Measurements from ENCODE around the gene PRKD3. TPM values are rescaled to one million over a fixed set of nuclear protein-coding genes. Genes with fewer than 3 reads are reported as not detected.

Gene PRKD3
- total RNA-seq, 1 experiment from 2014 or later = 82.1 TPM

- TF ChIP-seq, protein P1, sequence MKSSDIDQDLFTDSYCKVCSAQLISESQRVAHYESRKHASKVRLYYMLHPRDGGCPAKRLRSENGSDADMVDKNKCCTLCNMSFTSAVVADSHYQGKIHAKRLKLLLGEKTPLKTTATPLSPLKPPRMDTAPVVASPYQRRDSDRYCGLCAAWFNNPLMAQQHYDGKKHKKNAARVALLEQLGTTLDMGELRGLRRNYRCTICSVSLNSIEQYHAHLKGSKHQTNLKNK (CRISPR knock-in tag; IDR thresholded peaks at IDR 0.05) = no peak
Measured at GRCh38 chr2:37349231-37349860, 24.7 kb upstream of the PRKD3 start (continued).

DNA sequence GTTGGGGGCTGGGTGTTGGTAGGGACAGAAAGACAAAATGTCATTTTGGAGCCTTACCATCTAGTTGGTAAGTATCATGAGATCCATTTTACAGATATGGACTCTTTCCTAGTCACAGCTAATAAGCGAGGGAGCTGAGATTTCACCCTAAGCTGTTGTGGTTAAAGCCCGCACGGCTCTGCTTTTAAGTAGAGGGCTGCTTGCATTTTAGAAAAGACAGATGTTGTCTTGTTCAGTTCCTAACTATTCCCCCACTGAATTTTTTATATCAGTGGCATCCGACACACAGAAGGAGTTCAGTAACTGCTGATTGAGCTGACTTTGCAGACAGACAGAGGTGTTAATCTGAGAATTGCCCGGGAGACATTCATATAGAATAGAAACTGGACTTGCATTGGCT, 23.5 kb upstream of the PRKD3 start:
- TF ChIP-seq ZNF219 (CRISPR knock-in tag; IDR thresholded peaks at IDR 0.05; ENCODE audit: borderline replicate concordance) = no peak
- no peak for TF ChIP-seq PREB (CRISPR knock-in tag; IDR thresholded peaks at IDR 0.05; ENCODE audit: borderline replicate concordance)
- Mint-ChIP-seq H3K27me3 (ENCODE audit: low read depth) (peaks cover 3% of the 10 kb centered on the region; the same call in 1 of the 2 replicates), H3K4me3 (no peak overlapping the region), H3K36me3 (no peaks in the 10 kb centered on the region), H3K27ac (peak overlapping the region; percentile 4; the same call in 1 of the 2 replicates), H3K9me3 (no peaks in the 10 kb centered on the region), H3K4me1 (peaks cover 57% of the 10 kb centered on the region)
- DNase-seq (ENCODE audit: low spot score) = no peak
- ATAC-seq = no peak
- POLR2A ChIA-PET = interaction anchor here (0.7 kb wide), 1 partner anchor 101 kb away, joined by 3 read pairs; no protein-coding TSS in a partner anchor
- CTCF ChIA-PET = interaction anchor here (1.4 to 2.4 kb wide), 3 partner anchors 48 to 530 kb away, joined by 3 to 12 read pairs (median 9); no protein-coding TSS in a partner anchor

- ChIA-PET CTCF (interaction anchor here (0.6 to 2.7 kb wide), 3 partner anchors 52 to 646 kb away, joined by 3 to 17 read pairs (median 8); no protein-coding TSS in a partner anchor), POLR2A (no interaction called here)
- peak; percentile 34 for DNase-seq (ENCODE audit: low spot score)
- peak; percentile 30 for ATAC-seq
- Mint-ChIP-seq H3K4me3 (peak within 1 kb of the TSS; percentile 78), H3K36me3 (no peaks in the 10 kb centered on the region), H3K4me1 (peaks cover 54% of the 10 kb centered on the region), H3K27me3 (ENCODE audit: low read depth) (peaks cover 3% of the 10 kb centered on the region; the same call in 1 of the 2 replicates), H3K27ac (no peak within 1 kb of the TSS), H3K9me3 (no peaks in the 10 kb centered on the region)
- TF ChIP-seq, protein P2, sequence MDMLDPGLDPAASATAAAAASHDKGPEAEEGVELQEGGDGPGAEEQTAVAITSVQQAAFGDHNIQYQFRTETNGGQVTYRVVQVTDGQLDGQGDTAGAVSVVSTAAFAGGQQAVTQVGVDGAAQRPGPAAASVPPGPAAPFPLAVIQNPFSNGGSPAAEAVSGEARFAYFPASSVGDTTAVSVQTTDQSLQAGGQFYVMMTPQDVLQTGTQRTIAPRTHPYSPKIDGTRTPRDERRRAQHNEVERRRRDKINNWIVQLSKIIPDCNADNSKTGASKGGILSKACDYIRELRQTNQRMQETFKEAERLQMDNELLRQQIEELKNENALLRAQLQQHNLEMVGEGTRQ (CRISPR knock-in tag; IDR thresholded peaks at IDR 0.05) = 0 out of 2 replicates have a peak, but pooled peaks have one; percentile 12
- TF ChIP-seq, protein P3, sequence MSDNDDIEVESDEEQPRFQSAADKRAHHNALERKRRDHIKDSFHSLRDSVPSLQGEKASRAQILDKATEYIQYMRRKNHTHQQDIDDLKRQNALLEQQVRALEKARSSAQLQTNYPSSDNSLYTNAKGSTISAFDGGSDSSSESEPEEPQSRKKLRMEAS (CRISPR knock-in tag; IDR thresholded peaks at IDR 0.05) = 0 out of 2 replicates have a peak, but pooled peaks have one; percentile 43
- TF ChIP-seq, protein P4, sequence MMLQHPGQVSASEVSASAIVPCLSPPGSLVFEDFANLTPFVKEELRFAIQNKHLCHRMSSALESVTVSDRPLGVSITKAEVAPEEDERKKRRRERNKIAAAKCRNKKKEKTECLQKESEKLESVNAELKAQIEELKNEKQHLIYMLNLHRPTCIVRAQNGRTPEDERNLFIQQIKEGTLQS (CRISPR knock-in tag; conservative IDR thresholded peaks at IDR 0.05) = no peak
- 0 out of 2 replicates have a peak, but pooled peaks have one; percentile 52 for TF ChIP-seq ETV6 (CRISPR knock-in tag; IDR thresholded peaks at IDR 0.05)
- 0 out of 2 replicates have a peak, but pooled peaks have one; percentile 34 for TF ChIP-seq TP53 (CRISPR knock-in tag; IDR thresholded peaks at IDR 0.05)
- peak; percentile 56; the same call in 1 of the 2 replicates for TF ChIP-seq ZNF423 (CRISPR knock-in tag; IDR thresholded peaks at IDR 0.05)
- TF ChIP-seq NFYB (CRISPR knock-in tag; conservative IDR thresholded peaks at IDR 0.05; ENCODE audit: low read depth) = no peak
- TF ChIP-seq, protein P5, sequence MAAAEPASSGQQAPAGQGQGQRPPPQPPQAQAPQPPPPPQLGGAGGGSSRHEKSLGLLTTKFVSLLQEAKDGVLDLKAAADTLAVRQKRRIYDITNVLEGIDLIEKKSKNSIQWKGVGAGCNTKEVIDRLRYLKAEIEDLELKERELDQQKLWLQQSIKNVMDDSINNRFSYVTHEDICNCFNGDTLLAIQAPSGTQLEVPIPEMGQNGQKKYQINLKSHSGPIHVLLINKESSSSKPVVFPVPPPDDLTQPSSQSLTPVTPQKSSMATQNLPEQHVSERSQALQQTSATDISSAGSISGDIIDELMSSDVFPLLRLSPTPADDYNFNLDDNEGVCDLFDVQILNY (CRISPR knock-in tag; IDR thresholded peaks at IDR 0.05) = 0 out of 2 replicates have a peak, but pooled peaks have one; percentile 25
- TF ChIP-seq RELA (CRISPR knock-in tag; IDR thresholded peaks at IDR 0.05; ENCODE audit: borderline replicate concordance) = 0 out of 2 replicates have a peak, but pooled peaks have one; percentile 5
- TF ChIP-seq FOXP1 (CRISPR knock-in tag; IDR thresholded peaks at IDR 0.05; ENCODE audit: borderline replicate concordance) = peak; percentile 34; the same call in 1 of the 2 replicates
- no peak for TF ChIP-seq CREB1 (CRISPR knock-in tag; IDR thresholded peaks at IDR 0.05)
- TF ChIP-seq HMGXB4 (CRISPR knock-in tag; IDR thresholded peaks at IDR 0.05) = peak; percentile 49; the same call in 1 of the 2 replicates
- TF ChIP-seq FOXJ3 (CRISPR knock-in tag; IDR thresholded peaks at IDR 0.05; ENCODE audit: borderline replicate concordance) = no peak
Measured at GRCh38 chr2:37344453-37345361, 20.1 kb upstream of the PRKD3 start, which contains the start of gene QPCT. QPCT (plus strand) TSS chr2:37344630; CDS start chr2:37344732, 102 bp downstream.
